Activated CD8-positive, alpha-beta T cell treated with anti-CD3 and anti-CD28 coated beads, Interleukin-2, amount 10 ng/mL, durations not matched to agents 7 days and 5 days (primary cell): ENCODE results near the gene SSBP2. TPM values are rescaled to one million over a fixed set of nuclear protein-coding genes. Genes with fewer than 3 reads are reported as not detected.

Experiments
- ATAC-seq: fragments of 150-1000 bp; cut with Tn5 transposase; one replicate; pipeline ENCODE4 v1.10.0; 2021; ENCODE audit warnings: moderate library complexity
- CTCF ChIA-PET: fragments of 350-600 bp; sonication (Branson Sonifier 250); formaldehyde crosslinking; loops from one replicate; lab custom pipeline; 2021; ENCODE audit warnings: antibody characterized with exemption; lab: Charles Lee
- POLR2A ChIA-PET: fragments of 350-600 bp; sonication (Branson Sonifier 250); formaldehyde crosslinking; loops from one replicate; lab custom pipeline; 2021; ENCODE audit warnings: antibody characterized with exemption; lab: Charles Lee
- DNase-seq: peaks from one replicate; pipeline ENCODE4 v3.0.0-alpha.2; 2020
- H3K27ac Mint-ChIP-seq: one replicate; pipeline ENCODE4 v1.8.0; 2021; ENCODE audit warnings: mild to moderate bottlenecking, mixed read lengths
- H3K27me3 Mint-ChIP-seq: one replicate; pipeline ENCODE4 v1.8.0; 2021; ENCODE audit warnings: low read depth, mixed read lengths
- H3K36me3 Mint-ChIP-seq: one replicate; pipeline ENCODE4 v1.8.0; 2021; ENCODE audit warnings: low read depth, mixed read lengths
- H3K4me1 Mint-ChIP-seq: one replicate; pipeline ENCODE4 v1.8.0; 2021; ENCODE audit warnings: low read depth, mixed read lengths
- H3K4me3 Mint-ChIP-seq: one replicate; pipeline ENCODE4 v1.8.0; 2021; ENCODE audit warnings: mild to moderate bottlenecking, mixed read lengths
- H3K9me3 Mint-ChIP-seq: one replicate; pipeline ENCODE4 v1.8.0; 2022; ENCODE audit warnings: mixed read lengths; ENCODE audit not compliant: insufficient read depth
- total RNA-seq, 2 experiments: library from RNA; stranded (reverse); gene quantifications; one replicate each; pipeline ENCODE4 v1.2.3, GENCODE V29; 2021

Gene SSBP2
- total RNA-seq, 2 experiments from 2014 or later: 24.3 to 26.7 TPM

DNA sequence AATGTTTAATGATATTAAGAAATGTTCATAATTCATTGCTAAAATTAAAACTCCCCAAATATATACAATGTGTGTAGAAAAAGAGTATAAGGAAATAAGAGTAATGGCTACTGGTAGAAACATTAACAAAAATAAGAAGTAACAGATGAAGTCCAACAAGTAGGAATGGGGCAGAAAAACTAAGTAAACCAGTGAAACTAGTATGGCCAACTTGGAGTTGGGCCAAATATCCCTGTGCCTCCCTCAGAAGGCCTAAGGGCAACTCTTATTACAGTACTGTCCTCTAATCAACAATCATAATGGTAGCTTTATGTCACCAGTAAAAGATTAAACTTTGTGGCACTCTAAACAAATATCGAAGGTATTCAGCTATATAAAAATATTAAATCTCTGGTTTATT, 93.5 kb downstream of the SSBP2 start:
- H3K27ac Mint-ChIP-seq: no peak overlapping the region
- no peak overlapping the region for H3K4me3 Mint-ChIP-seq
- CTCF ChIA-PET: interaction anchor here (0.6 kb wide), 1 partner anchor 17 kb away, joined by 3 read pairs; no protein-coding TSS in a partner anchor
- H3K9me3 Mint-ChIP-seq: no peaks in the 10 kb centered on the region
- no peaks in the 10 kb centered on the region for H3K27me3 Mint-ChIP-seq
- ATAC-seq: no peak
- H3K4me1 Mint-ChIP-seq: no peaks in the 10 kb centered on the region
- DNase-seq: no peak
- POLR2A ChIA-PET: no interaction called here
- H3K36me3 Mint-ChIP-seq: no peaks in the 10 kb centered on the region

- no peaks in the 10 kb centered on the region for H3K27me3 Mint-ChIP-seq
- POLR2A ChIA-PET: no interaction called here
- CTCF ChIA-PET: no interaction called here
- no peak overlapping the region for H3K4me3 Mint-ChIP-seq
- DNase-seq (no peak), ATAC-seq (no peak)
- H3K9me3 Mint-ChIP-seq: no peaks in the 10 kb centered on the region
- no peaks in the 10 kb centered on the region for H3K36me3 Mint-ChIP-seq
- no peak overlapping the region for H3K27ac Mint-ChIP-seq
- H3K4me1 Mint-ChIP-seq: no peaks in the 10 kb centered on the region
Measured at GRCh38 chr5:81656783-81657182, 94.1 kb downstream of the SSBP2 start.

GRCh38 chr5:81650987-81651386, 99.9 kb downstream of the SSBP2 start:
- H3K4me1 Mint-ChIP-seq: no peaks in the 10 kb centered on the region
- DNase-seq: no peak
- H3K36me3 Mint-ChIP-seq: peaks cover 1% of the 10 kb centered on the region
- no peak for ATAC-seq
- H3K27ac Mint-ChIP-seq: no peak overlapping the region
- no peak overlapping the region for H3K4me3 Mint-ChIP-seq
- ChIA-PET POLR2A (no interaction called here), CTCF (interaction anchor here (1.1 kb wide), 1 partner anchor 22 kb away, joined by 3 read pairs; no protein-coding TSS in a partner anchor)
- H3K9me3 Mint-ChIP-seq: no peaks in the 10 kb centered on the region
- H3K27me3 Mint-ChIP-seq: no peaks in the 10 kb centered on the region

GRCh38 chr5:81646469-81646995, 104.4 kb downstream of the SSBP2 start:
- Mint-ChIP-seq H3K27me3 (no peaks in the 10 kb centered on the region), H3K4me3 (no peak overlapping the region), H3K4me1 (no peaks in the 10 kb centered on the region), H3K36me3 (peaks cover 2% of the 10 kb centered on the region), H3K27ac (no peak overlapping the region), H3K9me3 (no peaks in the 10 kb centered on the region)
- ATAC-seq (no peak), DNase-seq (no peak)
- CTCF ChIA-PET: interaction anchor here (1.0 kb wide), 1 partner anchor 12 kb away, joined by 3 read pairs; no protein-coding TSS in a partner anchor
- POLR2A ChIA-PET: no interaction called here

- H3K4me1 Mint-ChIP-seq: no peaks in the 10 kb centered on the region
- no peak overlapping the region for H3K4me3 Mint-ChIP-seq
- CTCF ChIA-PET: no interaction called here
- POLR2A ChIA-PET: no interaction called here
- no peaks in the 10 kb centered on the region for H3K9me3 Mint-ChIP-seq
- ATAC-seq (no peak), DNase-seq (no peak)
- H3K27ac Mint-ChIP-seq: no peak overlapping the region
- H3K27me3 Mint-ChIP-seq: no peaks in the 10 kb centered on the region
- H3K36me3 Mint-ChIP-seq: peaks cover 2% of the 10 kb centered on the region
Measured at GRCh38 chr5:81642210-81642609, 108.7 kb downstream of the SSBP2 start.

DNA sequence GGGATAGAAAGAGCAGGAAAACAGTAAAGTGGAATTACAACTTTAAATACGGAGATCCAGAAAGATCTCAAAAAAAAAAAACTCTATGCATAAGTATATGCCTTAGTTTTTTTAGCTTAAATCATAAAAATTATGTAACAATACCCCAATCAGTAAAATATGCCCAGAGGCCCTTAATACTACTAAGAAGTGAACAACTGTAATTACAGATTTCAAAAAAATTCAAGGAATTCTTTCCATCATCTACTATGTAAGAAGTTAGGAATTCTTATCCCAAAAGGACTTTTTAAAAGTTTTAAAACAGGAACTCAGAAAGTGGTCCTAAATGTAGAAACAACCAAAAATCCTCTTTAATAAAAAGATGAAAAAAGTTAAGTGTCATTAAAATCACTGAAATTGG, 111.3 kb downstream of the SSBP2 start:
- Mint-ChIP-seq H3K9me3 (no peaks in the 10 kb centered on the region), H3K27ac (no peak overlapping the region), H3K4me3 (no peak overlapping the region), H3K36me3 (no peaks in the 10 kb centered on the region), H3K4me1 (no peaks in the 10 kb centered on the region), H3K27me3 (no peaks in the 10 kb centered on the region)
- CTCF ChIA-PET: no interaction called here
- POLR2A ChIA-PET: no interaction called here
- DNase-seq (no peak), ATAC-seq (no peak)

DNA sequence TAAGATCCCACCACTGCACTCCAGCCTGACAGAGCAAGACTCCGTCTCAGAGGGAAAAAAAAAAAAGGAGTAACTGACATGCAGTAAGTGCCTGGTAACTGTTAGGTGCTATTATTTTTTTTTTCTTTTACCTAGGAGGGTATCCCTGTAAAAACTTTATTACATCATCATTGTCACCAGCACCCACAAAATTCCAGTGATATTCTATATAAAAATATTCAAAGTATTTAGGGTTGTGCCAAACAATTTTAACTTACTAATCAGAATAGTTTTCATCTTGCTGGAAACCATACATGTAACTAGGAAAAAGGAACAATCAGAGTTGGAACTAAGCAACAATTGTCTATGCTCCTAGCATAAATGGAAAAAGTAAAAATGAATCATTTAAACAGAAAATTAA, 112.4 kb downstream of the SSBP2 start:
- POLR2A ChIA-PET: no interaction called here
- Mint-ChIP-seq H3K9me3 (no peaks in the 10 kb centered on the region), H3K36me3 (no peaks in the 10 kb centered on the region), H3K27me3 (no peaks in the 10 kb centered on the region), H3K4me3 (no peak overlapping the region), H3K4me1 (no peaks in the 10 kb centered on the region), H3K27ac (no peak overlapping the region)
- no peak for ATAC-seq
- no peak for DNase-seq
- CTCF ChIA-PET: no interaction called here

- Mint-ChIP-seq H3K4me3 (no peak overlapping the region), H3K27ac (no peak overlapping the region), H3K4me1 (peaks cover 3% of the 10 kb centered on the region), H3K27me3 (no peaks in the 10 kb centered on the region), H3K9me3 (no peaks in the 10 kb centered on the region), H3K36me3 (peaks cover 6% of the 10 kb centered on the region)
- ChIA-PET POLR2A (no interaction called here), CTCF (interaction anchor here (0.6 kb wide), 1 partner anchor 13 kb away, joined by 3 read pairs; no protein-coding TSS in a partner anchor)
- ATAC-seq (no peak), DNase-seq (no peak)
Measured at GRCh38 chr5:81633891-81634290, 117.0 kb downstream of the SSBP2 start.

DNA sequence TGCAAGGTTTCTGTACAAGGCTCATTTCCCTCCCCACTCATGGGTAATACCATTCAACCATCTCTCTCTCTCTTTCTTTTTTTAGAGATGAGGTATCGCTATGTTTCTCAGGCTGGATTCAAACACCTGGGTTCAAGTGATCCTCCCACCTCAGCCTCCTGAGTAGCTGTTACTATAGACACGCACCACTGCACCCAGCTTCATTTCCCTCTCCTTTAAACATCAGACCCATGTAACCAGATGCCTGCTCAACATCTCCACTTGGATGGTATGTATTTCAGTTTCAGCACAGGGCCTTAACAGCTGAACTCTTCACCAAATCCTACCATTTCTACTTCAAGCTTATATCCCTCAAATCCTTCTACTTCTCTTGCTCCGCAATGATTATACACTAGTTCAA, 117.4 kb downstream of the SSBP2 start:
- Mint-ChIP-seq H3K4me3 (no peak overlapping the region), H3K4me1 (peaks cover 3% of the 10 kb centered on the region), H3K27me3 (no peaks in the 10 kb centered on the region), H3K36me3 (peaks cover 11% of the 10 kb centered on the region), H3K27ac (no peak overlapping the region), H3K9me3 (peaks cover 3% of the 10 kb centered on the region)
- ChIA-PET POLR2A (no interaction called here), CTCF (no interaction called here)
- ATAC-seq (no peak), DNase-seq (no peak)

- Mint-ChIP-seq H3K4me3 (no peak overlapping the region), H3K9me3 (peaks cover 5% of the 10 kb centered on the region), H3K36me3 (peaks cover 12% of the 10 kb centered on the region), H3K27ac (no peak overlapping the region), H3K4me1 (peaks cover 3% of the 10 kb centered on the region), H3K27me3 (no peaks in the 10 kb centered on the region)
- ChIA-PET POLR2A (interaction anchor here (1.0 kb wide), 1 partner anchor 219 kb away, joined by 3 read pairs; no protein-coding TSS in a partner anchor), CTCF (no interaction called here)
- no peak for DNase-seq
- no peak for ATAC-seq
Measured at GRCh38 chr5:81632679-81633078, 118.2 kb downstream of the SSBP2 start.

DNA sequence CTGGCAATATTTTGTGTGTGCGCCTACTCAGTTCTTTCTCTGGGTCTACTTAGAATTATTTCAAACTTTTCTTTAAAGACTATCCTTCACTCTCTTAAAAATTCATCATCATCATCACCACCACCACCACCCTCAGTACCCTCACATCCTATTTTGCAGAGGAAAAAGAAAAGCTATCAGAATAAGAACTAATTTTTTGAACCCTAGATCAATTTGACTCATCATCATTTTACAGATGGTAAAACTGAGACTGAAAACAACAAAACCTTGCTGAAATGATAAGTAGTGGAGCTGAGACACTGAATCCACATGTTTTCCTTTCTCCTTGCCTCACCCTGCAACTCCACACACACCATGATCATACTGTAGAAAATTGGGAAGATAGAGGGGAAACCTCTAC, 119.3 kb downstream of the SSBP2 start:
- ChIA-PET CTCF (no interaction called here), POLR2A (interaction anchor here (1.0 to 2.5 kb wide), 2 partner anchors 19 to 119 kb away, joined by 3 to 7 read pairs; partner anchors contain the start of gene SSBP2)
- Mint-ChIP-seq H3K4me1 (peaks cover 3% of the 10 kb centered on the region), H3K27ac (no peak overlapping the region), H3K36me3 (peaks cover 12% of the 10 kb centered on the region), H3K9me3 (peaks cover 5% of the 10 kb centered on the region), H3K4me3 (no peak overlapping the region), H3K27me3 (no peaks in the 10 kb centered on the region)
- ATAC-seq (no peak), DNase-seq (no peak)

DNA sequence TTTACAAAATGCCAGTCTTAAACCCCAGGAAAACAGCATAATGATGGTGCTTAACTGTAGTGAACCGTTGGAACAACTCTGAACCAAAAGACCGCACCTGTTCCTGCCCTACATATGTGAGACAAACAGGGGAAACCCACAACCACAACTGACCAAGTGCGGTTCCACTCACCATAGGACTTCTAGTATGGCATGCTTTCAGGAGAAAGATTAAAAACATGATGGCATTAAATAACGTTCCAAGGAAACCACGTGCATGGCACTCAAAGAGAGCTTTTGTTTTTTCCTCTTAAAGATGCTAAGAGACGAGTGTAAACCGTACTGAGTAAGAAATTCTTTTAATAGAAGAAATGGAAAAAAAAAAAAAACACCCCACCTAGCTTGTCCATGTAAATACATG, 119.8 kb downstream of the SSBP2 start:
- Mint-ChIP-seq H3K4me3 (no peak overlapping the region), H3K4me1 (peaks cover 3% of the 10 kb centered on the region), H3K27me3 (no peaks in the 10 kb centered on the region), H3K36me3 (peaks cover 12% of the 10 kb centered on the region), H3K27ac (peak overlapping the region; percentile 59), H3K9me3 (peaks cover 5% of the 10 kb centered on the region)
- ChIA-PET POLR2A (interaction anchor here (1.0 to 2.5 kb wide), 2 partner anchors 19 to 119 kb away, joined by 3 to 7 read pairs; partner anchors contain the start of gene SSBP2), CTCF (interaction anchor here (1.4 kb wide), 1 partner anchor 119 kb away, joined by 6 read pairs; the partner anchor contains the start of gene SSBP2)
- peak; percentile 84 for ATAC-seq
- peak; percentile 61 for DNase-seq
